ENCODE data around the gene SEC14L2. TPM values are rescaled to one million over a fixed set of nuclear protein-coding genes. Genes with fewer than 3 reads are reported as not detected.
A peak's percentile ranks its signal among the peaks of the same experiment; 100 is the strongest.

Gene SEC14L2
- polyA plus RNA-seq, 3 donors from 2014 or later: 0.23 to 1.6 TPM; not detected in 1

GRCh38 chr22:30472994-30473720 is 76.3 kb downstream of the SEC14L2 start:
- Mint-ChIP-seq H3K36me3 (no peaks in the 10 kb centered on the region), H3K4me3 (peak overlapping the region in 3 of 5 donors; percentile 3 to 54 (median 22)), H3K4me1 (peaks cover 11 to 12% of the 10 kb centered on the region in 2 donors), H3K27me3 (ENCODE audit: low read depth in 3 of 3) (peaks cover 0 to 16% (median 7%) of the 10 kb centered on the region in 3 donors), H3K9me3 (no peaks in the 10 kb centered on the region), H3K27ac (peak overlapping the region; percentile 46 to 80 (median 72))
- peak; percentile 38 to 43 (median 39) for DNase-seq

- DNase-seq: no peak
- peaks cover 11 to 12% of the 10 kb centered on the region in 2 donors for H3K4me1 Mint-ChIP-seq
- no peak overlapping the region for H3K4me3 Mint-ChIP-seq
- no peaks in the 10 kb centered on the region for H3K9me3 Mint-ChIP-seq
- no peak overlapping the region for H3K27ac Mint-ChIP-seq
- peaks cover 0 to 16% (median 7%) of the 10 kb centered on the region in 3 donors for H3K27me3 Mint-ChIP-seq (ENCODE audit: low read depth in 3 of 3)
- no peaks in the 10 kb centered on the region for H3K36me3 Mint-ChIP-seq
Observed at GRCh38 chr22:30474121-30474520, 77.3 kb downstream of the SEC14L2 start.

Other genes starting within 250 kb of the SEC14L2 start
- 1 to 10 TPM in 1 of 3 donors, under 1 TPM in 1, not detected in 1; 0.29 to 1.0 TPM for gene LIF, start 150.3 kb upstream of the SEC14L2 start, polyA plus RNA-seq
- gene OSM, start 130.2 kb upstream of the SEC14L2 start, polyA plus RNA-seq: 10 to 100 TPM in 2 of 3 donors, 1 to 10 TPM in 1; 7.5 to 22.3 (median 16.6) TPM
- gene CASTOR1, start 107.5 kb upstream of the SEC14L2 start, polyA plus RNA-seq: 10 to 100 TPM in 2 of 3 donors, 1 to 10 TPM in 1; 9.3 to 16.9 (median 11.8) TPM
- 10 to 100 TPM; 46.2 to 59.9 (median 49.2) TPM for gene TBC1D10A, start 70.1 kb upstream of the SEC14L2 start, polyA plus RNA-seq
- gene SF3A1, start 40.1 kb upstream of the SEC14L2 start, polyA plus RNA-seq: 100 to 1,000 TPM in 1 of 3 donors, 10 to 100 TPM in 2; 35.5 to 133 (median 69.6) TPM
- gene CCDC157, start 40.0 kb upstream of the SEC14L2 start, polyA plus RNA-seq: 1 to 10 TPM; 1.4 to 3.5 (median 1.9) TPM
- 1 to 10 TPM in 1 of 3 donors, under 1 TPM in 2; 0.38 to 1.1 (median 0.56) TPM for gene RNF215, start 9.6 kb upstream of the SEC14L2 start, polyA plus RNA-seq
- gene MTFP1, start 28.8 kb downstream of the SEC14L2 start, polyA plus RNA-seq: 10 to 100 TPM; 18.7 to 41.3 (median 32.0) TPM
- gene SEC14L3, start 75.0 kb downstream of the SEC14L2 start, polyA plus RNA-seq: not detected
- not detected for gene SEC14L4, start 108.7 kb downstream of the SEC14L2 start, polyA plus RNA-seq
- gene SEC14L6, start 149.7 kb downstream of the SEC14L2 start, polyA plus RNA-seq: 1 to 10 TPM in 1 of 3 donors, not detected in 2; 1.0 TPM
- gene GAL3ST1, start 177.6 kb downstream of the SEC14L2 start, polyA plus RNA-seq: not detected
- gene PES1, start 194.9 kb downstream of the SEC14L2 start, polyA plus RNA-seq: 10 to 100 TPM; 25.8 to 41.9 (median 34.5) TPM
- under 1 TPM in 2 of 3 donors, not detected in 1; 0.14 to 0.59 TPM for gene TCN2, start 210.2 kb downstream of the SEC14L2 start, polyA plus RNA-seq
- 1 to 10 TPM; 1.4 to 2.7 (median 2.7) TPM for gene SLC35E4, start 238.8 kb downstream of the SEC14L2 start, polyA plus RNA-seq